Endothelial cell of umbilical vein (primary cell): ENCODE measurements around the gene CTNS. TPM values are rescaled to one million over a fixed set of nuclear protein-coding genes. Genes with fewer than 3 reads are reported as not detected.

Experiments
- BruUV-seq: library from RNA; stranded (reverse); fragments of 400-500 nt; replicated peaks from 2 replicates; lab custom pipeline; 2021; lab: Mats Ljungman, UMichigan
- CTCF ChIA-PET: fragments of 300-600, 350-600 bp; sonication (Branson Sonifier 250); formaldehyde crosslinking; loops from one replicate; lab custom pipeline; 2021; ENCODE audit warnings: antibody characterized with exemption, inconsistent platforms; lab: Charles Lee
- POLR2A ChIA-PET: fragments of 300-600, 350-600 bp; sonication (Branson Sonifier 250); formaldehyde crosslinking; loops from one replicate; lab custom pipeline; 2021; ENCODE audit warnings: antibody characterized with exemption, inconsistent platforms; lab: Charles Lee
- DNase-seq: peaks from one replicate; pipeline ENCODE4 v3.0.0-alpha.2; 2011; ENCODE audit warnings: low read depth, low spot score
- FAIRE-seq: peaks from 2 replicates; lab custom pipeline; 2011; peaks lifted over from hg19 to GRCh38; lab: Jason Lieb, UNC
- H2AFZ ChIP-seq: 2 replicates; pipeline ENCODE4 v1.6.0; 2012; ENCODE audit warnings: low read depth, low read length, control low read depth, inconsistent platforms
- H3K27ac ChIP-seq: 2 replicates; pipeline ENCODE4 v1.5.1; 2011; ENCODE audit warnings: low read depth, mild to moderate bottlenecking, control low read depth, low read length, moderate library complexity; ENCODE audit not compliant: insufficient read depth
- H3K27me3 ChIP-seq, 2 experiments: 2 replicates each; pipeline versions ENCODE4 v1.6.0 to v1.6.1; 2011; ENCODE audit warnings: low read length in 2 of 2, mixed read lengths in 1 of 2; ENCODE audit not compliant: control insufficient read depth in 2 of 2, insufficient read depth in 2 of 2
- H3K36me3 ChIP-seq, 2 experiments: 2 replicates in 1 of 2; 3 replicates in 1 of 2; pipeline ENCODE4 v1.5.1; 2011; ENCODE audit warnings: low read length in 2 of 2, mild to moderate bottlenecking in 1 of 2, moderate library complexity in 1 of 2; ENCODE audit not compliant: control insufficient read depth in 2 of 2, insufficient read depth in 2 of 2; ENCODE audit errors: extremely low read depth in 1 of 2
- H3K4me1 ChIP-seq: 3 replicates; pipeline ENCODE4 v1.5.1; 2011; ENCODE audit warnings: mild to moderate bottlenecking, low read length; ENCODE audit not compliant: control insufficient read depth, insufficient read depth; ENCODE audit errors: extremely low read depth
- H3K4me2 ChIP-seq: 2 replicates; pipeline ENCODE4 v1.6.1; 2011; ENCODE audit warnings: low read length, control low read depth, mixed read lengths; ENCODE audit not compliant: insufficient read depth
- H3K4me3 ChIP-seq, 3 experiments: fragments of 200-600 bp in 1 of 3; sonication (generic), shearing (Covaris generic) in 1 of 3; replicated peaks in 1 of 3; 2 replicates each; pipeline ENCODE4 v1.5.1; 2011 to 2016; ENCODE audit warnings: control low read depth in 3 of 3, low read length in 3 of 3, mild to moderate bottlenecking in 2 of 3, inconsistent platforms in 1 of 3, low read depth in 1 of 3, moderate library complexity in 1 of 3; ENCODE audit not compliant: insufficient read depth in 1 of 3
- H3K79me2 ChIP-seq: 2 replicates; pipeline ENCODE4 v1.6.0; 2012; ENCODE audit warnings: low read length, inconsistent platforms; ENCODE audit not compliant: control insufficient read depth, insufficient read depth
- H3K9ac ChIP-seq: replicated peaks from 2 replicates; pipeline ENCODE3; 2011; ENCODE audit warnings: low read length, control low read depth; ENCODE audit not compliant: insufficient read depth; ENCODE audit errors: extremely low read depth
- H3K9me1 ChIP-seq: replicated peaks from 3 replicates; pipeline ENCODE4 v1.6.0; 2011; ENCODE audit warnings: mild to moderate bottlenecking, low read length; ENCODE audit not compliant: control insufficient read depth, insufficient read depth; ENCODE audit errors: extremely low read depth
- H3K9me3 ChIP-seq: replicated peaks from 2 replicates; pipeline ENCODE4 v1.5.1; 2012; ENCODE audit warnings: low read length, inconsistent platforms; ENCODE audit not compliant: control insufficient read depth, insufficient read depth
- H4K20me1 ChIP-seq: replicated peaks from 2 replicates; pipeline ENCODE3; 2011; ENCODE audit warnings: mild to moderate bottlenecking, low read length; ENCODE audit not compliant: control insufficient read depth, insufficient read depth; ENCODE audit errors: extremely low read depth
- EZH2 ChIP-seq: IDR thresholded peaks from 2 replicates; pipeline ENCODE4 v1.6.1; 2012; ENCODE audit warnings: borderline replicate concordance, low read depth, mild to moderate bottlenecking, moderate library complexity, low read length, inconsistent platforms; ENCODE audit not compliant: severe bottlenecking
- FOS ChIP-seq: IDR thresholded peaks from 2 replicates; pipeline ENCODE4 v1.6.1; 2011; ENCODE audit warnings: mild to moderate bottlenecking, low read length, moderate library complexity, borderline replicate concordance; ENCODE audit not compliant: insufficient read depth
- GATA2 ChIP-seq: IDR thresholded peaks from 2 replicates; pipeline ENCODE4 v1.7.0; 2011; ENCODE audit warnings: low read depth, mild to moderate bottlenecking, moderate library complexity, mixed read lengths, low read length; ENCODE audit not compliant: insufficient read length, insufficient read depth
- JUN ChIP-seq: IDR thresholded peaks from 2 replicates; pipeline ENCODE4 v1.6.1; 2011; ENCODE audit warnings: borderline replicate concordance, low read depth; ENCODE audit not compliant: insufficient read length, insufficient read depth
- MYC ChIP-seq: IDR thresholded peaks from one replicate; pipeline ENCODE4 v1.6.1; 2011; ENCODE audit warnings: mild to moderate bottlenecking, low read depth, low read length
- POLR2A ChIP-seq: IDR thresholded peaks from 2 replicates; pipeline ENCODE4 v1.6.1; 2012; ENCODE audit warnings: low read depth, mild to moderate bottlenecking, control low read depth, low read length
- POLR2AphosphoS5 ChIP-seq: IDR thresholded peaks from 2 replicates; pipeline ENCODE4 v1.6.1; 2012; ENCODE audit warnings: low read depth, mild to moderate bottlenecking, control low read depth, low read length, moderate library complexity; ENCODE audit not compliant: insufficient read depth
- dilution Hi-C: fragments of 300-500 bp; cut with MboI; formaldehyde crosslinking; loops from one replicate; pipeline ENCODE4 v1.15.0; 2019; ENCODE audit warnings: low sequenced_read_pairs; ENCODE audit not compliant: extremely low pct_ligation_motif_present
- intact Hi-C: fragments of 100-400 bp; cut with micrococcal nuclease; formaldehyde crosslinking; loops from one replicate; pipeline ENCODE4 v1.10.0; 2022
- polyA plus RNA-seq, 4 experiments: library from polyadenylated mRNA; depleted of rRNA in 3 of 4; stranded (reverse) in 3 of 4; unstranded in 1 of 4; fragments of >200 nt; gene quantifications; 2 replicates each; pipeline versions ENCODE4 v1.2.1 to v1.2.3, GENCODE V29; 2011 to 2012; ENCODE audit warnings: missing spikeins in 1 of 4
- total RNA-seq: library from RNA; stranded (reverse); gene quantifications from 2 replicates; pipeline ENCODE4 v1.2.3, GENCODE V29; 2021
- TF ChIP-seq, protein P1 (sequence below): IDR thresholded peaks from 2 replicates; pipeline ENCODE4 v1.6.1; 2011; ENCODE audit not compliant: insufficient read depth, insufficient read length
- TF ChIP-seq, protein P2 (sequence below), 2 donors: IDR thresholded peaks; 1 replicate in 1 of 2; 2 replicates in 1 of 2; pipeline ENCODE4 v1.5.1; 2011; ENCODE audit warnings: low read length in 2 of 2, mild to moderate bottlenecking in 2 of 2, moderate library complexity in 2 of 2, control low read depth in 1 of 2, inconsistent platforms in 1 of 2, low read depth in 1 of 2; ENCODE audit not compliant: insufficient read depth in 1 of 2; ENCODE audit errors: extremely low read depth in 1 of 2

Gene CTNS
- total and polyA plus RNA-seq, 2 donors (not counting 3 experiments of a cell fraction or from before 2014, with no cell fraction given), result 17.9 to 25.9 TPM

DNA sequence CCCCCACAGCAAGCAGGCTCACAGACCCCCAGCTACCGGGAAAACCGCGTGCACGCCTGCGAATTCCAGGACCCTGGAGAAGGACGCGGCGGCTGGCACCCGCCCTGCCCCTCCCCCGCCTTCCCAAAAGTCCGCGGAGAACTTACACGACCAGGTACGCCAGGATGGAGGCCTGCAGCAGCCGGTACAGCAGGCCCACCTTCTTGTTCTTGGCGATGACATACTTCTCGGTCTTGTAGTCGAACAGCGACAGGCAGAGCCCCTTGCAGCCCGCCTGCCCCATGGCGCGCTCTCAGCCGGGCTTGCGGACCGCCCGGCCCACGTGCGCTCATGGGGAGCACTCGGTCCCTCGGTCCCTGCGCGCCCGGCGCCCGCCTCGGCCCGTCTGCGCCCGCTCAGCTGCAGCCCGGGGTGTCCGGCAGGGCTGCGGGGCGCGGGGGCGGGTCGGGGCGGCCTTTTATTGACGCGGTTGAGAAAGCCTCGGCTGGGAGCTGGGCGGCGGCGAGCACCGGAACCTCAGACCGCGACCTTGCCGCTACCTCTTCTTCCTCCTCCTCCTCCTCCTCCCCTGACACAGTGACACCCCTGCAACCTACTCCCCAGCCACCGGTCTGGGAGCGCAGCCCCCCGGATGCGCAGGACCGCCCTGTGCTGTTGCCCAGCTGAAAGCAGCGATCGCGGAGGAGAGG is 59.3 kb downstream of the CTNS start, which contains the start of gene P2RX5:
Gene P2RX5 (minus strand): TSS at position 433 of the 689 bp plus-strand sequence. CDS start 150 bp downstream, at position 283.
- Histone ChIP-seq H3K27me3 (peaks cover 21 to 22% of the 10 kb centered on the region in 2 experiments), H3K9me1 (no peaks in the 10 kb centered on the region), H3K4me2 (peak within 1 kb of the TSS; percentile 61), H3K9ac (no peak within 1 kb of the TSS), H3K4me3 (peak within 1 kb of the TSS in 2 of 3 experiments; percentile 22 to 40), H3K27ac (no peak within 1 kb of the TSS), H3K9me3 (no peaks in the 10 kb centered on the region), H2AFZ (peak within 1 kb of the TSS; percentile 87), H4K20me1 (no peaks in the 10 kb centered on the region), H3K79me2 (no peaks in the 10 kb centered on the region), H3K36me3 (no peaks in the 10 kb centered on the region), H3K4me1 (peaks cover 5% of the 10 kb centered on the region)
- intact Hi-C loops (no loop called here), dilution Hi-C loops (no loop called here)
- no TSS peak for BruUV-seq
- ChIA-PET CTCF (interaction anchor here (0.7 to 2.0 kb wide), 9 partner anchors 12 to 60 kb away, joined by 3 to 7 read pairs (median 5); partner anchors contain the start of genes CTNS, HASPIN and SHPK), POLR2A (no interaction called here)
- DNase-seq (peak; percentile 30), FAIRE-seq (no peak)
- TF ChIP-seq EZH2 (peak; percentile 65), GATA2 (no peak)

DNA sequence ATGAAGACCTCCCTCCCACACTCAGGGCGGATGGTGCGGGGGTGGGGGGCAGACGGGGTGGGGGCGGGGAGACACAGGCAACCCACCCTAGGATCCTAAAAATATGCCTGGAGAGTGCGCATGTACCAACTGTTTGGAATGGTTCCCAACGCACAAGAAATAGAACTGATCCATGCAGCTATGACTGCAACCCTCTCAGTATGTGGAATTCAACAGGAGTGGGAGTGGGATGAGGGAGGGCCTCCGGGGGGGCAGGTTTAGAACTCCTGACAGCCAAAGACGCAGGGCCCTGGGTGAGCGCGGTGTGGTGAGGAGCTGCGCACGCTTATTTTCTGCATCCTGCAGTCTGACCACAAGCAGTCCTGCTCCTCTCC is 60.5 kb downstream of the CTNS start:
- no peak for FAIRE-seq
- BruUV-seq, result no TSS peak

More for the DNA sequence above, 60.5 kb downstream of the CTNS start:
- CTCF ChIA-PET, result interaction anchor here (1.3 to 2.0 kb wide), 3 partner anchors 14 to 40 kb away, joined by 5 to 7 read pairs (median 5); partner anchors contain the start of gene HASPIN
- Histone ChIP-seq H3K79me2 (no peaks in the 10 kb centered on the region), H3K9ac (no peak overlapping the region), H3K4me3 (no peak overlapping the region), H3K9me1 (no peaks in the 10 kb centered on the region), H2AFZ (no peak overlapping the region), H4K20me1 (no peaks in the 10 kb centered on the region), H3K4me2 (no peak overlapping the region), H3K9me3 (no peaks in the 10 kb centered on the region), H3K27me3 (peaks cover 21 to 22% of the 10 kb centered on the region in 2 experiments), H3K4me1 (peaks cover 5% of the 10 kb centered on the region), H3K27ac (no peak overlapping the region), H3K36me3 (no peaks in the 10 kb centered on the region)
- TF ChIP-seq MYC (no peak), POLR2AphosphoS5 (no peak), FOS (no peak), JUN (no peak), EZH2 (no peak), GATA2 (no peak), POLR2A (no peak)
- TF ChIP-seq, protein P1, sequence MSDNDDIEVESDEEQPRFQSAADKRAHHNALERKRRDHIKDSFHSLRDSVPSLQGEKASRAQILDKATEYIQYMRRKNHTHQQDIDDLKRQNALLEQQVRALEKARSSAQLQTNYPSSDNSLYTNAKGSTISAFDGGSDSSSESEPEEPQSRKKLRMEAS, result no peak
- TF ChIP-seq, protein P2, sequence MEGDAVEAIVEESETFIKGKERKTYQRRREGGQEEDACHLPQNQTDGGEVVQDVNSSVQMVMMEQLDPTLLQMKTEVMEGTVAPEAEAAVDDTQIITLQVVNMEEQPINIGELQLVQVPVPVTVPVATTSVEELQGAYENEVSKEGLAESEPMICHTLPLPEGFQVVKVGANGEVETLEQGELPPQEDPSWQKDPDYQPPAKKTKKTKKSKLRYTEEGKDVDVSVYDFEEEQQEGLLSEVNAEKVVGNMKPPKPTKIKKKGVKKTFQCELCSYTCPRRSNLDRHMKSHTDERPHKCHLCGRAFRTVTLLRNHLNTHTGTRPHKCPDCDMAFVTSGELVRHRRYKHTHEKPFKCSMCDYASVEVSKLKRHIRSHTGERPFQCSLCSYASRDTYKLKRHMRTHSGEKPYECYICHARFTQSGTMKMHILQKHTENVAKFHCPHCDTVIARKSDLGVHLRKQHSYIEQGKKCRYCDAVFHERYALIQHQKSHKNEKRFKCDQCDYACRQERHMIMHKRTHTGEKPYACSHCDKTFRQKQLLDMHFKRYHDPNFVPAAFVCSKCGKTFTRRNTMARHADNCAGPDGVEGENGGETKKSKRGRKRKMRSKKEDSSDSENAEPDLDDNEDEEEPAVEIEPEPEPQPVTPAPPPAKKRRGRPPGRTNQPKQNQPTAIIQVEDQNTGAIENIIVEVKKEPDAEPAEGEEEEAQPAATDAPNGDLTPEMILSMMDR (IDR thresholded peaks at IDR 0.05; ENCODE audit: extremely low read depth in 1 of 2, insufficient read depth in 1 of 2, low read depth in 1 of 2, low read length in 2 of 2), result no peak
- dilution Hi-C loops, result no loop called here
- DNase-seq, result no peak
- POLR2A ChIA-PET, result no interaction called here
- intact Hi-C loops, result no loop called here
